HG02623 (cell line): ENCODE measurements around the gene CDC20.
"Not testable (repeated sequence)": the region's sequence is repeated elsewhere in the genome, so short reads cannot be mapped to it uniquely, and the experiment has no call there.

Experiments
- ATAC-seq: cut with Tn5 transposase; IDR thresholded peaks from one replicate; pipeline ENCODE4 v1.9.1; 2021; ENCODE audit warnings: moderate library complexity; ENCODE audit not compliant: unreplicated experiment

CDC20 gene

DNA sequence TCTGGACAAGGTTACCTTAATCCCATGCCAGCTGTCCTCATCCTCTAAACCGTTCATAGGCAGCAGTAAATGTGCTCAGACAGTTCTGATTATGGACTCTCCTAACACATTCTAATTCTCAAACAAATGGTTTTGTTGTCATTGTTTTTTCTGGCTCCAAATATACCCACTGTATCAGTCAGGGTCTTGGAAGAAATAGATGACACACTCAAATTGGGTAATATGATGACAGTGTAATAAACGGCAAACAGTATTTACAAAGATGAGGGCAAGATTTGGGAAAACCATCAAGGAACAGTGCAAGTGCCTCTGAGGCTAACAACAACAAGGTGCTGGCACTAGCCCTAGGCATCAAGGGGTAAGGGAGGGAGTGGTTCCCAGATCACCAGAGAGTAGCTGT lies 4.3 kb upstream of the CDC20 start:
- no peak for ATAC-seq

- no peak for ATAC-seq
These were observed 3.8 kb upstream of the CDC20 start for GRCh38 chr1:43354936-43355335.

- no peak for ATAC-seq
These were observed 1.5 kb upstream of the CDC20 start for GRCh38 chr1:43357251-43357650.

DNA sequence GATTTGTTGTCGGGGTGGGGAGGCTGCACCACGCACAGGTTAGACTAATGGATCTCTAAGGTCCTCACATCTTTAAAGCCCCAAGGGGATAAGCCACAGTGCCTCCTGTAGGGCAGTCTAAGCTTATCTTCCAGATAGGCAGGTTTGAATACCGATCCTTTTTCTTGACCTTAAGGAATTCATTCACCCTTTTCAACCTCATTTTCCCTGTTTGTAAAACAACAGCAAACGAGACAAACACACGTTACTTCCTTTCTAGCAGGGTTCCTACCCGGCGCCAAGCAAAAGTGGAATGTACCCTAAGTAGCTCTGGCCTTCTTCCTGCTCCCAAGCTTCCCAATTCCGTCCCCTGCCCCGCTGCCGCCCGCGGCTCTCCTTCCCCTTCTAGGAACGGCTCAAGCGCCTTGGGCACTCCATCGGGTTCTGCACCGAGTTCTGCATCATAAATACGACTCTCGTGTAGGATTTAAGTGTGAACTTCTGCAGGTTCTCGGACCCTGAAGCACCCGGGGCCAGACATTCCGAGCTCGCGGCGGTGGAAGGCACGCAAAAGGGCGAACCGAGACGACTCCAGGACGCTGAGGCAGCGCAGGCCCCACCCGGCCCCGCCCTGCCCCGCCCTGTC lies 548 bp upstream of the CDC20 start:
- no peak for ATAC-seq

GRCh38 chr1:43359696-43360095 lies 915 bp downstream of the CDC20 start:
- no peak for ATAC-seq

GRCh38 chr1:43360616-43361015 lies 1.8 kb downstream of the CDC20 start:
- no peak for ATAC-seq

GRCh38 chr1:43363283-43363934 lies 4.6 kb downstream of the CDC20 start:
- ATAC-seq: no peak

GRCh38 chr1:43363935-43364525 lies 5.2 kb downstream of the CDC20 start:
- ATAC-seq: no peak

DNA sequence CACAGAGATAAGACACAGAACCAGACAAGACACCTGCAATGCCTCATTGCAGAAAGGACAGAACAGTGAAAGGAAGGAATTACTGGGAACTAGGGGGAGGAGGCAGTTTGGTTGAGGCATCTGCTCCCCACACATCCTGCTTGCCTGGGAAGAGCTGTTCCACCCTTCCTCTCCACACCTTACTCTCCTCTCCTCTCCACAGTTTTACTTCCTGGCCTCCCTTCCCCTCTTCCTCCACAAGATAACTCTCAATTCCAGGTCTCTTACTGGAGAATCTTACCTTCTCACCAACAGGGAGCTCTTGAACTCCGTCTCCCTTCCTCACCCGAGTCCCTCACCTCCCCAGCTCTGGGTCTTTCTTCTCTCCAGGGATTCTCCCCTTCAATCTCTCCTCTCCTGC lies 6.9 kb downstream of the CDC20 start:
- no peak for ATAC-seq

DNA sequence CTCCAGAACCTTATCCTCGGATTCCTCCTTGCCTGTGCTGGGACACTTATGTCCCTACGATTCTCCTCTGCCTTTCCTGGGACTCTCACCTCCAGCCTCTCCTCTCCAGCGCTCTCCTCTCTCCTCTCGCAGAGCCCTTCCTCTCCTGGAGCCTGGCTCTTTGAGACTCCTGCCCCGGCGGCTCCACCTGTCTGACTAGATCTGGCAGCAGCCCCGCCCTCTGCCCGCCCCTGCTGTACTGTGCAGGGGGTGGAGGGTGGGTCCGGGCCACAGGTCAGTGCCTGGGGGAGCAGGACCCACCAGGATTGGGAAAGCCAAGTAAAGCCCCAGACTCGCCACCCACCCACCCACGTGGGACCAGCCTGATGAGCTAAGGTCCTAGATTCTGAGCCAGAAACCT lies 7.4 kb downstream of the CDC20 start:
- ATAC-seq: no peak

DNA sequence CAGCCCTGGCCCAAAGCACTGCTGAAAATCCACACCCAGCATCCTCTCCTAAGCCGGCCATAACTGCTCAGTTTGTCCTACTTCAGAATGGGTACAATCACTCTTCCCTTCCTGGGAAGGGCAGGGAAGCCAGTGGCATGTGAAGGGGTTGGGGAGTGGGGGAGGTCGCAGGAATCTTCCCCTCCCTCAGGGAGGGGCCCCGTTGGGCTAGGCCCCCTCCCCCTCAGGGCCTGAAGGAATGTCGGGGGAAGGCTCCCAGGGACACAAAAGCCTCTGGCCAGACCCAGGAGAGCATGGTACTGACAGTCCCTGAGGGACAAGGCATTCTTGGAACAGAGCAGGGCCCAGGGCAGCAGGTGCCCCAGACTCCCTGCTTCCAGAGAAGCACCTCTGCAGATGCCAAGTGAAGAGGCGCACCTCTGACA lies 7.8 kb downstream of the CDC20 start:
- no peak for ATAC-seq

DNA sequence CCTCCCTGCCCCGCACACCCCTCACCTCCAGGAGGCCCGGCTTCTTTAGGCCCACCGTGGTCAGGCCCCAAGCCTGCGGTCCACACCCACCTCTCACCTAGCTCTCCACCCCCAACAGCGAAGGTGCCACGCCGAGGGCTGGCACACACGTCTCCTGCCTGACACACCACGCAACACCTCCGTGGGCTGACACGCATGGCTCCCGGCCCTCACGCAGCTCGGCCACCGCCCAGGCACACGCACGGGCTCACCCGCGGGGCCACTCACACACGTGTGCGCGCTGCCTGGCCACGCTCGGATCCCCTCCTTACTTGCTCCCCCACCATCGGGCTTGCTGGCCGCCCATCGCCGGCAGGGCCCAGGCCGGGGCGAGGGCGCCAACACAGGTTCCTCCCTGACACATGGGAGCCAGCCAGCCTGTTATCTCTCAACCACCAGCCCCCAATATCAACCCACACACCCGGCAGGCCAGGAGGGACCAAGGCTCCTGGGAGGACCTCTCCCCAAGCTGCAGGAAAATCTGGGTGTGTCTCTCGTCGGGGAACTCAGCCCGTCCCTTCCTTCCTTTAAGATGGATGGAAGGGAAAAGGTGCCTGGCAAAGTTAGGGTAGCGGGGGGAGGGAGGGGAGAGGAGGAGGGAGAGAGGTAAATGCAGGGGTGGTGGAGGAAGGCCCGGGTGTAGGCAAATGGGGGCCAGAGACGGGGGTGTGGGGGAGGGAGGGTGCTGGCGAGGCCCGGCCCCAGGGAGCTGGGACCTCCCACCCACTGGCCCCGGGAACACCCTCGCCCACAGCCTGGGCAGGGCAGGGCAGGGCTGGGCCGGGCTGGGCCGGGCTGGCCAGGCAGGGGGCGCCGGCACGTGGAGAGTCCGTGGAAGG lies 8.5 kb downstream of the CDC20 start:
- ATAC-seq: peak; percentile 36

- ATAC-seq: peak; percentile 71
These were observed 9.3 kb downstream of the CDC20 start, which contains the start of gene ELOVL1 for GRCh38 chr1:43367904-43368645. TSS of gene ELOVL1 (minus strand) at chr1:43368011. CDS start at chr1:43365609, 2,402 bp downstream.

- ATAC-seq: no peak
These were observed 9.9 kb downstream of the CDC20 start for GRCh38 chr1:43368646-43369020.

DNA sequence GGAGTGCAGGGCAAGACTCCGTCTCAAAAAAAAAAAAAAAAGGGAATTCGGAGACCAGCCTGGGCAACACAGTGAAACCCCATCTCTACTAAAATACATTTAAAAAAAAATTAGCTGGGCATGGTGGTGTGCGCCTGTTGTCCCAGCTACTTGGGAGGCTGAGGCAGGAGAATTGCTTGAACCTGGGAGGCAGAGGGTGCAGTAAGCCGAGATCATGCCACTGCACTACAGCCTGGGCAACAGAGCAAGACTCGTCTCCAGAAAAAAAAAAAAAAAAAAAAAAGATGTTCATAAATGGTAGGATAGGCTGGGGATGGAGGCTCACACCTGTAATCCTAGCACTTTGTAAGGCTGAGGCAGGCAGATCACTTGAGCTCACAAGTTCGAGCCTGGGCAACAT lies 11.0 kb downstream of the CDC20 start:
- not testable (repeated sequence) for ATAC-seq

DNA sequence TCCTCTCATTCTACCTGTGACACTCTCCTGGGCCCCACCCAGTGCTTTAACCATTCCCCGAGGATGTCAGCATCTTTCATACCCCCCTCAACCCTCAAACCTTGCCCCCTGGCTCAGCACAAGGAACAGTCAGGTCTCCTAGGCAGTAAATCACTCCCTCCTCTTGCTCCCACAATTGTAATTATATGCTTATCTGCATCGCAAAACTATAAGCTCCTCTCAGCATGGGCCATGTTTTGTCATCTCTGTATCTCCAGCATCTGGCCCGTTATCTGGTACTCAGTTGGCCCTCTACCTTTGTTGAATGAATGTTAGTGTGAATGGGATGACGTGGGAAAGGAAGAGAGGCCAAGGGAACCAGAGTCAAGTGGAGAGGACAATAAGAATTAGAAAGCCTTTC lies 11.8 kb downstream of the CDC20 start:
- no peak for ATAC-seq

- no peak for ATAC-seq
These were observed 13.4 kb downstream of the CDC20 start for GRCh38 chr1:43372172-43372571.

DNA sequence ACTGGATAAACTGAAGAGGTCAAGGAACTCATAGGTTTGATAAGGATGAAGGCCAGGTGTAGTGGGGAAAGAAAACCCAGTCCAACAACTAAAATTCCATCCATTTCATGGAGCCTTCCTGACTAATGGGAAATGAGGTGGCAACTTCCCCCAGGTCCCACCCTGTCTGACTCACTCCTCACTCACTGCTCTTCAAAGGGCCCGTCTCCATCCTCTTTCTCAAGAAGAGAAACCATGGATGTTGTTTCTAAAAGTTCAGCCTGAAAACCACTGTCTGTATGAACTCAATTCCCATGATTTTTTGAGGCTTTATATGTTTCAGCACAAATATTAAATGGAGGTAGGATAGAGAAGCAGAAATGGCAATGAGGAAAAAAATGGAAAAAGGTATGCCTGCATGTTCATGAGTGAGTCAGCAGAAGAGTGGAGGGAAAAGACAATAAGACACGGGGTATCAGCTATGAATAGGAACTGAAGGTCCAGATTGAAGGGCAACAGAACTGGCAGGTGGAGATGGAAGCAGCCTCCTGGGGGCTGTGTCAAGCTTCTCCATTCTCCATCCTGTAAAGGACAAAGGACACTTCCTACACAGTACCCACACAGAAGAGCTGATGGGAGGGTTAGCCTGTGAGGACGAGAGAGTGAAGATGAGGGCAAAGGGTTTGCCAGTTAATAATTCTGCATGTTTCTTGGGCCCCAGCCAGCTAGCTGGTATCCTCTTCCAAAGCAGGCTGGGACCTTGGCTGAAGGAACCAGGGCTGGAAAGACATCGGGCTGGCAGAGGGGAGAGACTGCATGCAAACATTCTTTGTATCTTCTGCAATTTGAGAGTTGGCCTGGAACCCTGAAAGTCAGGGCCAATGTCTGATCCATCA lies 14.5 kb downstream of the CDC20 start:
- ATAC-seq: no peak

- ATAC-seq: no peak
These were observed 18.0 kb downstream of the CDC20 start for GRCh38 chr1:43376723-43377235.

DNA sequence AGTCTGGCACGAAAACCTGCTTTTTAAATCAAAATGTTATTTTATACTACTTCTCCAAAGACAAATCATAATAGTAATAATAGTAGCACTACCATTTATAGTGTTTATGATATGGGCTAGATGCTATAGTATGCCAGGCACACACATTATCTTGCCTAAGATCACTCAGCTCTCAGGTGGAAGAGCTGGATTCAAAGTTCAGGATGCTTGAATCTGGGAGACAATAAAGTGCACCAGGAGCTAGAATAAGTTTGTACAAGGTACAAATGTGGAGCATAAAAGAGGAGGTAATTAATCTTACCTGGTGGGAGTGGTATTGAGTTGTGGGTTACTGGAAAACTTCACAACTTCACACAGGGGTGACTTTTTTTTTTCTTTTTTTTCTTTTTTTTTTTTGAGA lies 19.1 kb downstream of the CDC20 start:
- ATAC-seq: no peak
